ENCODE results near the gene TUSC2.

The TUSC2 gene

DNA sequence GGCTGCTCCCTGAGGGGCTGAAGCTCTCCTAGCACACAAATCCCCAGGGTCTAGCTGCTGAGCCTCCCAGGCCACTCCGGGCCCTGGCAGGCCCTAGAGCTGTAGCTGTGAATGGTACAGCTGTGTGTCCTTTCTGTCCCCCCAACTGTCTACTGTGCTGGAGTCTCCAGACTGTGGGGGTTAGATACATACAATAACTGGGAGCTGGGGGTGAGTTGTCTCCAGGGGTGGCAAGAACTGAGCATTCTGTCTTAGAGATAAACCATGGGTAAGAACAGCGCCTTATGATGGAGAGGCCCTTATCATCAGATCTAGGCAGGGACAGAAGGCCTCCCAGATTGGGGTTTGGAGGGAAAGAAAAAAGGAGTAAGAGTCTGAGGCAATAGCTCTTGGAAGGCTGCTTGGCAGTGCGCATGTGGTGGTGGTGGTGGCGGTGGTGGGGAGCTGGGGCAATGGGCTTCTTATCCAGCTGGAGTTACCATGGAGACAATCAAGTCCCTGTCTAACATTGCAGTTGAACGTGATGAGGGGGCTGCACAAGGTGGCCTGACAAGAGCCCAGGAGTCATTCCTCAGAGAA lies 26.3 kb upstream of the TUSC2 start:
- no peak for DNase-seq

GRCh38 chr3:50353245-50354004 lies 25.4 kb upstream of the TUSC2 start:
- no peak for DNase-seq

DNA sequence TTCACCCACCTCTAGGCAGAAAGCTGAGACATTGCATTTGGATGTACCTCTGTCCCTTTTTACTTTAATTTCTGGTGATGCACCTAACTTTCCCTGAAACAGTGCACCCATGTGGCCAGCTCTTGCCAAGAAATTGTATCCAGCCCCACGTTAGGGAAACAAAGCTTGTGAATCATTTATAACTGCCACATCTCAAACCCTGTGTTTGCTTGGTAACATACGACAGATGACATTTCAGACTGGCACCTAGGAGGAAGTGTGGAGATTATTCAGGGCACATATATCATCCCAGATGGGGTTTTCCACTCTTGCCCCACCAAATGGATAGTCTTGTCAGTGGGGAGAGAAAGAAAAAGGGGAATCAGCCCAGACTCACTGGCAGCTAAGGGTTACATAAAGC lies 24.8 kb upstream of the TUSC2 start:
- DNase-seq: no peak

DNA sequence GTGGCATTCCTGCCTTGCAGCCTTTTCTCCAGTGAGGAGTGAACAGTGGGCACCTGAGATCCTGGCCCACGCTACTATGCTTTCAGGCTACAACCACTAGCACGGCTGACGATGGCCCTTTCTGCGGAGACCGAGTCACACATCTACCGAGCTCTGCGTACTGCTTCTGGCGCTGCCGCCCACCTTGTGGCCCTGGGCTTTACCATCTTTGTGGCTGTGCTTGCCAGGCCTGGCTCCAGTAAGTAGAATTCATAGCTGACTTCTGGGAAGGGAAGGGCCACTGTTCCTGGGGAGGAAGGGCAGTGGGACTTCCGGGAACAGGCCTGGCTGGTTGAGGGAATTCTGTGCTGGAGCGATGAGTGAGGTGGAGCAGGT lies 23.3 kb upstream of the TUSC2 start:
- DNase-seq: no peak

GRCh38 chr3:50350527-50351322 lies 22.7 kb upstream of the TUSC2 start, which contains the start of the genes CYB561D2 and NPRL2:
Gene CYB561D2, plus strand, starts transcription at chr3:50350862. Its CDS starts 572 bp downstream, at chr3:50351434.
Gene NPRL2, minus strand, starts transcription at chr3:50350775. Its CDS starts 123 bp downstream, at chr3:50350652.
- DNase-seq: peak; percentile 23

DNA sequence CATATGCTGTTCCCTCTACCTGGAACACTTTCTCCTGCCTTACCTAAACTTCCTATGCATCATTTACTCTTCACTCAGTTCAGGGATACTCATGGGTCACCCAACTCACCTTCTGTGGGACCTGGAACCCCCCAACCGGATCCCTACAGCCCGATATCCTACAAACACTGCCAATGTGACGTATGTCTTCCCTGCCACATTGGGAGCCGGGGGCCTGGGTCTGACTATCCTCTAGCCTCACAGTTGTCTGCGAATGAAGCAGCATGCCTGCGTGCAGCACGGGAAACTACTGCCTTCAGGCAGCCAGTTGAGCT lies 22.1 kb upstream of the TUSC2 start:
- DNase-seq: no peak

- no peak for DNase-seq
Observed at GRCh38 chr3:50347187-50347813, 19.3 kb upstream of the TUSC2 start.

DNA sequence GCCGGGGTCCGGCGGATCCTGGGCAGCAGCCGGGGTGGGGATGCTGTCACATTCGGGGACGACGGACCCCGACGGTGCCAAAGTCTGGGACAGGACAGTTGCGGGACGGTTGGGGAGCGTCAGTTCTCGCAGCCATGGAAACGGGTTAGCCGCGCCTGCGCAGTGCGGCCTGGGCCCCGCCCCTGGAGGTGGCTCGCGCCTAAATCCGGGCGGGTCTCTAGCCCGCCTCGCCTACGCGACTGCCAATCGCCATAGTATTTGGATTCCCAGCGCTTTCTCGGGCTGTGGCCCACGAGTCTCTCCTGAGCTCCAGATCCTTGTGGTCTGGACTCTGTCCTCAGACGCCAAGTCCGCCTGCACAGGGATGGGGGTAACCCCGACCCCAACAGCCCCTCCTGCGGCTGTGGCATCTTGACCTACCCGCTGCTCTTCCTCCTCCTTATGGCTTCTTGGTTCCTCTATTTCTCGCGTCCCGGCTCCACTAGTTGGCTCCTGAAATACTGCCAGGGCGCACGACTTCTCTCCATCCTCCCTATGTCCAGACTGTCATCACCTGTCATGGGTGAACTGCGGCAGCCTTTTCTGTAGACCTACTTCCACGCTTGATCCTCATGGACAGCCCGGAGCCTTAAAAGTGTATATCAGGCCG lies 17.7 kb upstream of the TUSC2 start, which contains the start of gene ZMYND10:
Gene ZMYND10, minus strand, starts transcription at position 147 of the 649 bp plus-strand sequence. CDS start 153 bp downstream, outside the sequence.
- no peak for DNase-seq

GRCh38 chr3:50345008-50345407 lies 17.0 kb upstream of the TUSC2 start:
- no peak for DNase-seq

GRCh38 chr3:50342813-50343633 lies 15.0 kb upstream of the TUSC2 start:
- no peak for DNase-seq

DNA sequence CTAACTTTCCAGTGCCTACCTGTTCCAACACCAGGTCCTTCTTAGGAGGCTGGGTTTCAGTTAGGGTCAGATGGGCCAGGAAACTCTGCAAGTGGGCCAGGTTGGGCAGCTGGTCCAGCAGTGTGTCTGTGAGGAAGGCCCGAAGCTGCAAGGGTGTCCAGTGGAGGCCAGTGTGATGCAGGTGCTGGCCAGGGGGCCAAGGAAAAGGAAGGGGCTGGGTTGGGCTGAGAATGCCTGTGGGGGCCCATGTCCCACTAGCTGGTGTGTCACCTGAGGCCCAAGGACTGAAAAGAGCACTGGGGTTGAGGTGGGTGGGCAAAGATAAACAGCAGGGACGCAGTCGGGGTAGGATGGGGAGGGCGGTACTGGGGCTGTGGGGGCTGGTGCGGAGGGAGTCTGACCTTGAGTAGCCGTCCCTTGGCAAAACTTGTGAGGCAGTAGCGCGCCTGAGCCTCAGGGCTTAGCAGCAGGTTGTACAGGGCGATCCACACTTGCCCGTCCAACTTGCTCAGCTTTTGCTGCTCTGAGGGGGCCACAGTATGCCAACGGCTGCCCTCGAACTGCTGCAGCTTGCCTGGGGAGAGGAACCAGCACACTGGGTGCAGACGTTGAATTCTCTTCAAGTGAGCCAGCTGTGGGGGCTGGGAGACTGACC lies 14.1 kb upstream of the TUSC2 start:
- no peak for DNase-seq

GRCh38 chr3:50341537-50341936 lies 13.5 kb upstream of the TUSC2 start:
- DNase-seq: no peak

GRCh38 chr3:50340448-50341329 lies 12.7 kb upstream of the TUSC2 start, which contains the start of gene RASSF1:
Gene RASSF1, minus strand, starts transcription at chr3:50340836. Its CDS starts 31 bp downstream, at chr3:50340805.
- DNase-seq: no peak

DNA sequence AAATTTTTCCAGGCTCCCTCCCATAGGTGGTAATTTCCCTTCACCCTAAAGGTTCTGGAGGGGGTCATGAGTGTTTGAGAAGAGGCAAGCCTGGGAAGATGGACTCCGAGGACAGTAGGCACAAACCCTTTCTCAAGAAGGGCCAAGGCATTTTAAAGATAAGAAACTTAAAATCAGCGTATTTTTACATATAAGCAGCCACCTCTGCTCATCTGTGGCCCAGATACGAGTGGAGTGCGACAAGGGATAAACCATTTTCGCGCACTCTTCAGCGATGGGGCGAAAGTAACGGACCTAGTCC lies 12.1 kb upstream of the TUSC2 start:
- DNase-seq: no peak

DNA sequence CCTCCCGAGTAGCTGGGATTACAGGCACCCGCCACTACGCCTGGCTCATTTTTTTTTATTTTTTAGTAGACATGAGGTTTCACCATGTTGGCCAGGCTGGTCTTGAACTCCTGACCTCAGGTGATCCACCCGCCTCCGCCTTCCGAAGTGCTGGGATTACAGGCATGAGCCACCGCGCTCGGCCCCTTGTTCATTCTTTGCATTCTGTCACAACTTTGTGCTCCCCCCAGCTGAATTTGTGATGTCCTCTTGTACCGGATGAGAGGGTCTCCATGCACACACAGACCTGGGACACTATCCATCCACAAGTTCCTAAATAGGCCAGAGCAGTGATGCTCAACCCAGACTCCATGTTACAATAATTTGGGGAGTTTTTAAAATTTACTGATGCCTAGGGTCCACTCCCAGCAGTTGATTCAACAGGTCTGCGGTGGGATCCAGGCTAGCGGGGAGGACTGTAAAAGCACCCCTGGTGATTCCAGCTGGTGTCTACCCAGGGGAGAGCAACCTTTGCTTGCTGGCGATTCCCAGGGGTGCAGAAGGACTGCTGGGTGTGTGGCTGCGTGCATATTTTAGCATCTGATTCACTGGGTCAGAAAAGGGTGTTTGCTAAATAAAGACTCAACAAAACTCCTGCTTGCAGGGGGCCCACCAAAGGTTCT lies 11.6 kb upstream of the TUSC2 start:
- no peak for DNase-seq

DNA sequence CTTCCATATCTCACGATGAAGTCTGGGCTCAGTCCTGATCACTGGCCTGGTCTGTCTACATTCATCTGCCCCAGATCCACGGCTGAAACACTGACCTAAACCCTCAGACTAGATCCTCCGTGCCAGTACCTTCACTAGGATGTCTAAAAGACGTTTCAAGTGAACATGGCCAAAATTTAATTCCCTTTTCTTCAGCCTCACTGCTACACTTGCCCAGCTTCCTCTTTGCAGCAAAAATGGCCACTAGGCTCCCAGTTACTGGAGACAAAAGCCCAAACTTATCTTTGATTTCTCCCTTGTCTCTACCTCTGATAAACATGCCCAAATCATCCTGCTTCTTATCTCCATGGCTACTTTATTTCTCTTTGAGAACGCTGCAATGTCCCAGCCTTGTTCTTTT lies 10.9 kb upstream of the TUSC2 start:
- no peak for DNase-seq

DNA sequence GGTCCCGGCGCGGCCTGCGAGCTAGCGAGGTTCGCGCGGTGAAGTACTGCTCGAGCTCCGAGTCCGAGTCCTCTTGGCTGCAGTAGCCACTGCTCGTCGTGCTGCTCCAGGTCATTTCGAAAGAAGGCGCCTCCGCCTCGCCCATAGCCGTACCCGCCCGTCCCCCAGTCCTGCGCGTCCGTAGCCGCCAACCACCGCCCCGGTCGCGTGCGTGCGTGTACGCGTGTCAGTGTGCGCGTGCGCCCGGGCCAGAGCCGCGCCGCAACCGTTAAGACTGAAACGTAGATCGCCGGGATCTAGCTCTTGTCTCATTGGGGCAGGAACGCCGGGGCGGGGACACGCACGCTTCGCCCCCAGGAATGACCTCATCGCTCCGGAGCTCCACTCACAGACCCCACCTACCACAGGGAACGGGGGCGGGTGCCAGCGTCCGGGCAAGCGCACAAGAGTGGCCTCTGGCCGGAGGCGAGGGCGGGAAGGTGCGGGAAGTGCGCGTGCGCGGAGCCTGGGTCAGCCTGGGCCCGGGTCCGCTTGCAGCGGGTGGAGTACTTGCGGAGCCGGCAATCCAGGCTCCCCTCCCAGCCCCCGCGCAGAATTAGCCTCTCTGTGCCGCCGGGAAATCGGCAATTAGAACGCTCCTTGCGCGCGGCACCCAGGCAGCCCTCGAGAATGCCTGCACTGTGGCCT lies 9.3 kb upstream of the TUSC2 start:
- peak; percentile 56 for DNase-seq

- no peak for DNase-seq
Observed at GRCh38 chr3:50336452-50337174, 8.6 kb upstream of the TUSC2 start.
